Renal cortical epithelial cell (primary cell): Measurements from ENCODE around the gene NEK4. TPM values are rescaled to one million over a fixed set of nuclear protein-coding genes. Genes with fewer than 3 reads are reported as not detected.
A peak's percentile ranks its signal among the peaks of the same experiment; 100 is the strongest.
"Not testable (repeated sequence)": the region's sequence is repeated elsewhere in the genome, so short reads cannot be mapped to it uniquely, and the experiment has no call there.

ENCODE experiments used
- DNase-seq: peaks from one replicate; pipeline ENCODE4 v3.0.0-alpha.2; 2011; ENCODE audit warnings: low read depth
- total RNA-seq: library from RNA; depleted of rRNA; stranded (reverse); fragments of >200 nt; gene quantifications from 2 replicates; pipeline ENCODE4 v1.2.3, GENCODE V29; 2014

NEK4 gene
- total RNA-seq, 1 donor from 2014 or later, result 30.8 TPM

GRCh38 chr3:52739730-52740129 lies 31.0 kb downstream of the NEK4 start:
- DNase-seq, result no peak

- no peak for DNase-seq
Observed at GRCh38 chr3:52733256-52733891, 37.4 kb downstream of the NEK4 start.

GRCh38 chr3:52731590-52731989 lies 39.1 kb downstream of the NEK4 start:
- no peak for DNase-seq

- DNase-seq, result no peak
Observed at GRCh38 chr3:52730681-52731080, 40.1 kb downstream of the NEK4 start.

GRCh38 chr3:52728753-52729152 lies 42.0 kb downstream of the NEK4 start:
- DNase-seq, result not testable (repeated sequence)

GRCh38 chr3:52724511-52724910 lies 46.2 kb downstream of the NEK4 start:
- DNase-seq, result no peak

- DNase-seq, result no peak
Observed at GRCh38 chr3:52723935-52724334, 46.8 kb downstream of the NEK4 start.

GRCh38 chr3:52722491-52722890 lies 48.2 kb downstream of the NEK4 start:
- DNase-seq, result peak; percentile 11

GRCh38 chr3:52721730-52722008 lies 49.1 kb downstream of the NEK4 start:
- no peak for DNase-seq

GRCh38 chr3:52721002-52721729 lies 49.6 kb downstream of the NEK4 start:
- DNase-seq, result no peak

GRCh38 chr3:52719618-52720017 lies 51.1 kb downstream of the NEK4 start:
- DNase-seq, result no peak

- no peak for DNase-seq
Observed at GRCh38 chr3:52715714-52716305, 54.9 kb downstream of the NEK4 start.

GRCh38 chr3:52714335-52715302 lies 56.1 kb downstream of the NEK4 start:
- DNase-seq, result no peak

- DNase-seq, result no peak
Observed at GRCh38 chr3:52712291-52713212, 58.2 kb downstream of the NEK4 start.

- no peak for DNase-seq
Observed at GRCh38 chr3:52710512-52710911, 60.2 kb downstream of the NEK4 start.

GRCh38 chr3:52707585-52707984 lies 63.2 kb downstream of the NEK4 start:
- no peak for DNase-seq

GRCh38 chr3:52705688-52706686 lies 64.8 kb downstream of the NEK4 start, which contains the start of the genes GLT8D1 and SPCS1:
Gene GLT8D1 (minus strand): TSS chr3:52705791. CDS start chr3:52700460, 5,331 bp downstream.
Gene SPCS1 (plus strand): TSS chr3:52706106. CDS start chr3:52706247, 141 bp downstream.
- DNase-seq, result peak; percentile 69

- DNase-seq, result no peak
Observed at GRCh38 chr3:52705438-52705687, 65.4 kb downstream of the NEK4 start.

- peak; percentile 46 for DNase-seq
Observed at GRCh38 chr3:52704611-52705437, 65.9 kb downstream of the NEK4 start.
